Gastroesophageal sphincter (tissue), 4 donors: ENCODE results near the gene PIGU. TPM values are rescaled to one million over a fixed set of nuclear protein-coding genes. Genes with fewer than 3 reads are reported as not detected.

Source experiments
- ATAC-seq: fragments of 150-250 bp; one replicate; pipeline ENCODE4 v1.9.1; 2016; ENCODE audit warnings: mild to moderate bottlenecking, moderate library complexity
- H3K27ac ChIP-seq, 4 donors: fragments of 200-600 bp; sonication (generic) in 3 of 4; 1 replicate in 3 of 4; 2 replicates in 1 of 4; pipeline ENCODE4 v1.5.1; 2016 to 2019
- H3K27me3 ChIP-seq: fragments of 200-600 bp; sonication (generic); one replicate; pipeline ENCODE4 v1.5.1; 2019
- H3K36me3 ChIP-seq, 2 donors: fragments of 200-600 bp; sonication (generic); one replicate each; pipeline ENCODE4 v1.5.1; 2019; ENCODE audit warnings: control low read depth in 1 of 2
- H3K4me1 ChIP-seq, 3 donors: fragments of 200-600 bp; sonication (generic); 1 replicate in 2 of 3; 2 replicates in 1 of 3; pipeline ENCODE4 v1.5.1; 2016 to 2019; ENCODE audit warnings: control low read depth in 2 of 3
- H3K4me3 ChIP-seq, 2 donors: fragments of 200-600 bp; sonication (generic); one replicate each; pipeline ENCODE4 v1.5.1; 2019; ENCODE audit warnings: mild to moderate bottlenecking in 1 of 2, moderate library complexity in 1 of 2
- H3K9me3 ChIP-seq, 3 donors: fragments of 200-600 bp; sonication (generic); one replicate each; pipeline ENCODE4 v1.5.1; 2017 to 2019; ENCODE audit warnings: control low read depth in 2 of 3
- CTCF ChIP-seq, 4 experiments: fragments of 200-600 bp in 2 of 4; fragments of 450-650 bp in 2 of 4; sonication (generic) in 1 of 4; IDR thresholded peaks; one replicate each; pipeline ENCODE4 v1.5.1; 2017 to 2019; ENCODE audit warnings: antibody characterized with exemption in 4 of 4, mild to moderate bottlenecking in 2 of 4, moderate library complexity in 2 of 4
- EP300 ChIP-seq: sonication (generic); formaldehyde crosslinking; IDR thresholded peaks from one replicate; pipeline ENCODE4 v1.6.1; 2017; ENCODE audit warnings: antibody characterized with exemption, mild to moderate bottlenecking
- POLR2A ChIP-seq, 2 donors: fragments of 450-650 bp; IDR thresholded peaks; one replicate each; pipeline ENCODE4 v1.6.1; 2017; ENCODE audit warnings: antibody characterized with exemption in 2 of 2, mild to moderate bottlenecking in 2 of 2, moderate library complexity in 1 of 2
- POLR2AphosphoS5 ChIP-seq: sonication (generic); formaldehyde crosslinking; IDR thresholded peaks from one replicate; pipeline ENCODE4 v1.6.1; 2017; ENCODE audit warnings: antibody characterized with exemption
- WGBS, 2 donors: methylation state at CpG; one replicate each; pipeline ENCODE4 v1.1.5; 2018; ENCODE audit warnings: low coverage in 1 of 2; 5-methylcytosine and 5-hydroxymethylcytosine counted together
- small RNA-seq, 4 donors: library from RNA; depleted of rRNA; stranded (forward); fragments of <200 nt; gene quantifications; one replicate each; pipeline ENCODE3, GENCODE V24; 2016
- total RNA-seq, 4 donors: library from RNA; depleted of rRNA; stranded (reverse); fragments of >200 nt; gene quantifications; one replicate each; pipeline ENCODE4 v1.1.0, GENCODE V29; 2016

Gene PIGU
- total RNA-seq, 4 donors from 2014 or later = 5.4 to 11.8 (median 10.8) TPM

DNA sequence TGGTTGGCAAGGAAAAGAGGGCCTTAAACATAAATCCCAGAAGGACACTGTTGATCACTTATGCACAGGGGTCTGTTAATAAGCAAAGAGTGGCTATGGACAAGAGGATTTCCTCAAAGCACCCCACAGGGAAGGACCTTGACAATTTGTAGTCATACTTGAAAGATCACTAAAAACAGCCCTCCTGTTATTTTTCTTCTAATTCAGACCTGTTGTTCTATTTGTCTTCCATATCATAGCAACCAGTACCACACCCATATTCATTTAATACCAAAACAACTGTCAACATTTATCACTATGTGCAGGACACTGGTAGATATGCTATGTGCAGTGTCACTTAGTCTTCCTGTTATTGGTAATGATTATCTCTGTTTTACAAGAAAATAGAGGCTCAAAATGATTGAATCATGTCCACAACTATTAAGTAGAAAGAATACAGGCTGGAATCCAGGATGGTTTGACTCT lies 163.9 kb downstream of the PIGU start:
- Histone ChIP-seq H3K4me3 (no peak overlapping the region), H3K4me1 (peaks cover 0 to 36% (median 13%) of the 10 kb centered on the region in 3 donors), H3K36me3 (peaks cover 0 to 33% of the 10 kb centered on the region in 2 donors), H3K9me3 (no peaks in the 10 kb centered on the region), H3K27me3 (no peaks in the 10 kb centered on the region), H3K27ac (peak overlapping the region in 2 of 4 donors; percentile 8 to 19)
- TF ChIP-seq POLR2A (IDR thresholded peaks at IDR 0.05) (no peak), CTCF (IDR thresholded peaks at IDR 0.05) (no peak), EP300 (no peak)
- ATAC-seq = no peak

GRCh38 chr20:34512266-34512954 lies 164.5 kb downstream of the PIGU start:
- ATAC-seq = no peak
- Histone ChIP-seq H3K9me3 (no peaks in the 10 kb centered on the region), H3K4me3 (no peak overlapping the region), H3K27ac (peak overlapping the region in 2 of 4 donors; percentile 8 to 19), H3K4me1 (peaks cover 0 to 31% (median 8%) of the 10 kb centered on the region in 3 donors), H3K27me3 (no peaks in the 10 kb centered on the region), H3K36me3 (peaks cover 0 to 39% of the 10 kb centered on the region in 2 donors)
- TF ChIP-seq POLR2A (IDR thresholded peaks at IDR 0.05) (no peak), EP300 (no peak), POLR2AphosphoS5 (no peak), CTCF (IDR thresholded peaks at IDR 0.05) (no peak)
- WGBS, 2 donors = 84 to 100% methylated on average over 1 to 4 of the region's 4 CpGs

DNA sequence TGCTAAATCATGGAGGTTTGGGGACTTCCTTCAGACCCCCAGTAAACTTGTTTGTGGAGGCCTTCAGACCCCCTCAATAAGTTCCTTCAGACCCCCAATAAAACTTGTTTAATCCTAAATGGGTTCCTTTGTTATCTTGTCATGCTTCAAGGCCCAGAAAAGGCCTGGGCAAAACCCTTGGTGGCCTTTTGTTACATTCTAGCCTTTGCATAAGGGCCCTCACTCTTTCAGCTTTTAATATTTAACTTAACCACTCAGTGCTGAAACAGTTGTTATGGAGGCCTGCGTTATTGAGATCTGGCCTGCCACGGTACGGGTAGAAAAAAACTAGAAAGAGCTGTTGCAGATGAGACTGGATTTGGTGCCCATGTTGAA lies 165.0 kb downstream of the PIGU start:
- Histone ChIP-seq H3K36me3 (peaks cover 0 to 39% of the 10 kb centered on the region in 2 donors), H3K4me1 (peaks cover 0 to 25% (median 8%) of the 10 kb centered on the region in 3 donors), H3K4me3 (no peak overlapping the region), H3K27ac (no peak overlapping the region), H3K27me3 (no peaks in the 10 kb centered on the region), H3K9me3 (no peaks in the 10 kb centered on the region)
- no peak for ATAC-seq
- 89% methylated on average over 3 of the region's 3 CpGs; no CpG with 5 or more reads in 1 of the 2 donors for WGBS, 2 donors
- TF ChIP-seq EP300 = no peak
- TF ChIP-seq POLR2A (IDR thresholded peaks at IDR 0.05) = no peak
- no peak for TF ChIP-seq POLR2AphosphoS5
- no peak for TF ChIP-seq CTCF (IDR thresholded peaks at IDR 0.05)

GRCh38 chr20:34510575-34510974 lies 166.3 kb downstream of the PIGU start:
- Histone ChIP-seq H3K9me3 (no peaks in the 10 kb centered on the region), H3K36me3 (peaks cover 0 to 52% of the 10 kb centered on the region in 2 donors), H3K4me1 (peaks cover 0 to 24% (median 8%) of the 10 kb centered on the region in 3 donors), H3K4me3 (no peak overlapping the region), H3K27me3 (no peaks in the 10 kb centered on the region), H3K27ac (no peak overlapping the region)
- TF ChIP-seq CTCF (IDR thresholded peaks at IDR 0.05) = no peak
- TF ChIP-seq EP300 = no peak
- TF ChIP-seq POLR2A (IDR thresholded peaks at IDR 0.05) = no peak
- no peak for TF ChIP-seq POLR2AphosphoS5
- WGBS, 2 donors = 89% methylated on average over 1 of the region's 1 CpG; no CpG with 5 or more reads in 1 of the 2 donors
- no peak for ATAC-seq

Small RNA genes within 50 kb of the gene (small RNA-seq; reads per million reads assigned to genes)
- gene AL118520.1 = 0 reads per million in 4 donors
- gene RF00019 = 0 reads per million in 4 donors

Other genes starting within 250 kb of the PIGU start
- gene DYNLRB1, start 160.7 kb downstream of the PIGU start, total RNA-seq = 100 to 1,000 TPM; 158 to 258 (median 209) TPM
- 100 to 1,000 TPM in 3 of 4 donors, 10 to 100 TPM in 1; 96.0 to 134 (median 115) TPM for gene MAP1LC3A, start 118.4 kb downstream of the PIGU start, total RNA-seq
- 10 to 100 TPM; 22.8 to 67.8 (median 53.0) TPM for gene TP53INP2, start 27.3 kb upstream of the PIGU start, total RNA-seq
- 10 to 100 TPM; 15.2 to 37.0 (median 25.8) TPM for gene NCOA6, start 148.6 kb upstream of the PIGU start, total RNA-seq
- 10 to 100 TPM in 3 of 4 donors, 1 to 10 TPM in 1; 3.6 to 14.9 (median 11.9) TPM for gene GGT7, start 195.8 kb upstream of the PIGU start, total RNA-seq
- 10 to 100 TPM; 45.4 to 71.0 (median 58.7) TPM for gene ACSS2, start 199.5 kb upstream of the PIGU start, total RNA-seq